ENCODE measurements around the gene CDH15.

DNA sequence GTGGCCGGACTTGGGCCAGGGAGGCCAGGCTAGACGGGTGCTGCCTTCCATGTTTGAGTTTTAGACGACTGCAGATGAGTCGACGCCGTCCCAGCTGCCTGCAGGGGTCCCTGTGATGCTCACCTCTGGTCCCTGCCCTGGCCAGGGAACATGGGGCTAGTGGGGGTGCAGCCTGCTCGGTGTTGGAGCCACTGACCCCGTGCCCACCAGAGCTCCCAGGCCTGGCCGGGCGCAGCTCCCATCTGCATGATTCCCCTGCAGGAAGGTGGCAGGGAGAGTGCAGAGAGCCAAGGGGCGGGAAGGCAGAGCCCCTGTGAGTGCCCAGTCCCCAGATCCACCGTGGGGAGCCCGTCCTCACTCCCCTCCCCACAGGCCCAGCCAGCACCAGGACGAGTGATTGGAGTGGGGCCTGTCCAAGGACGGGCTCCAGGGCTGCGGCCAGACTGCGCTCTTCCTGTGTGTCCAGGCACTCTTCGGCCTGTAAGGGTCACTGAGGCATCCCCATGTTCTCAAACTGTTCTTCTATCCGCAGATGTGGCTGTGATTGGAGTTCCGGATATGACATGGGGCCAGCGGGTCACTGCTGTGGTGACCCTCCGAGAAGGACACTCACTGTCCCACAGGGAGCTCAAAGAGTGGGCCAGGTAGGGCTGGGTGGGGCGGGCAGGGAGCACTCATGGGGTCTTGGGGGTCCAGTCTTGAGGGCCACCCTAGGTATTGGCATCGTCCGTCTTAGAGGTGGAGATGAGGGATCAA lies 26.0 kb upstream of the CDH15 start:
- TF ChIP-seq CTCF (conservative IDR thresholded peaks at IDR 0.05; ENCODE audit: low read depth, low read length) (no peak), EZH2phosphoT487 (IDR thresholded peaks at IDR 0.05; ENCODE audit: borderline replicate concordance, low read length) (no peak), EZH2 (IDR thresholded peaks at IDR 0.05; ENCODE audit: low read length, unreplicated experiment) (no peak)
